BJ (cell line): ENCODE data around the gene SLC38A10. TPM values are rescaled to one million over a fixed set of nuclear protein-coding genes. Genes with fewer than 3 reads are reported as not detected.

Experiments
- CTCF ChIA-PET: fragments of 350-600 bp; formaldehyde crosslinking; extraction: SDS; loops from one replicate; lab custom pipeline; 2021; ENCODE audit warnings: antibody characterized with exemption, inconsistent platforms; lab: Yijun Ruan, JAX
- POLR2A ChIA-PET: fragments of 300-600 bp; sonication (Branson Sonifier 250); formaldehyde crosslinking; extraction: SDS; loops from one replicate; lab custom pipeline; 2021; ENCODE audit warnings: antibody characterized with exemption; lab: Charles Lee
- DNase-seq: peaks from one replicate; pipeline ENCODE4 v3.0.0-alpha.2; 2011; ENCODE audit warnings: low read depth
- H3K27me3 ChIP-seq: 2 replicates; pipeline ENCODE4 v1.6.0; 2011; ENCODE audit warnings: low read length; ENCODE audit not compliant: control insufficient read depth, insufficient read depth
- H3K36me3 ChIP-seq: 2 replicates; pipeline ENCODE4 v1.5.1; 2011; ENCODE audit warnings: low read length; ENCODE audit not compliant: control insufficient read depth, insufficient read depth
- H3K4me3 ChIP-seq: 2 replicates; pipeline ENCODE4 v1.5.1; 2011; ENCODE audit warnings: low read depth, mild to moderate bottlenecking, control low read depth, low read length
- polyA plus RNA-seq: library from polyadenylated mRNA; depleted of rRNA; stranded (reverse); fragments of >200 nt; gene quantifications from 2 replicates; pipeline ENCODE4 v1.2.3, GENCODE V29; 2011
- TF ChIP-seq, protein P1 (sequence below): IDR thresholded peaks from 2 replicates; pipeline ENCODE4 v1.5.1; 2011; ENCODE audit warnings: low read depth, mild to moderate bottlenecking, control low read depth, inconsistent platforms, low read length, moderate library complexity; ENCODE audit not compliant: insufficient read depth

The SLC38A10 gene
- polyA plus RNA-seq, 1 experiment, result 55.4 TPM

DNA sequence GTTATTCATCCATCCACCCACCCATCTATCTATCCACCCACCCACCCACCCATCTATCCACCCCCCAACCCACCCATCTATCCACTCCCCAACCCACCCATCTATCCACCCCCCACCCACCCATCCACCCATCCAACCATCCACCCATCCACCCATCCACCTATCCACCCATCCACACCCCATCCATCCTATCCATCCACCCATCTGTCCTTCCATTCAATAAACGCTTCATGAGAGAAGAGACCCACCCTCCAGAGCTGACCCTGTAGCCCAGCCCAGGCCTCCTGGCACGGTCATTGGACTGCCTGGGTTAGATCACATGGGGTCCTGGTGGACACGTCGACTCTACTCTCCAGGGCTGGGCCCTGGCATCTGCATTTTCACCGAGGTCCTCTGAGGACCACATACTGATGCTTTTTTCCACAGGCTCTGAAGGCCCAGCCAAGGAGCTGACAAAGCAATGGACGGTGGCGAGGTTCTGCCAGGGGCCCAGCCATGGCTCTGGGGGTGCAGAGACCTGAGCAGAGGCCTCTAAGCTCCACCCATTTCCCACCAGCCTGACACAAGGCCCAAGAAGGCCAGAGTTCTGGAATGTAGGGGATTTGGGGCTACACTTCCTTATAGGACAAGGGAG is 41.3 kb upstream of the SLC38A10 start:
- peaks cover 22% of the 10 kb centered on the region for H3K27me3 ChIP-seq
- ChIA-PET CTCF (interaction anchor here (1.6 kb wide), 1 partner anchor 27 kb away, joined by 4 read pairs; no protein-coding TSS in a partner anchor), POLR2A (no interaction called here)
- peaks cover 2% of the 10 kb centered on the region for H3K36me3 ChIP-seq
- TF ChIP-seq, protein P1, sequence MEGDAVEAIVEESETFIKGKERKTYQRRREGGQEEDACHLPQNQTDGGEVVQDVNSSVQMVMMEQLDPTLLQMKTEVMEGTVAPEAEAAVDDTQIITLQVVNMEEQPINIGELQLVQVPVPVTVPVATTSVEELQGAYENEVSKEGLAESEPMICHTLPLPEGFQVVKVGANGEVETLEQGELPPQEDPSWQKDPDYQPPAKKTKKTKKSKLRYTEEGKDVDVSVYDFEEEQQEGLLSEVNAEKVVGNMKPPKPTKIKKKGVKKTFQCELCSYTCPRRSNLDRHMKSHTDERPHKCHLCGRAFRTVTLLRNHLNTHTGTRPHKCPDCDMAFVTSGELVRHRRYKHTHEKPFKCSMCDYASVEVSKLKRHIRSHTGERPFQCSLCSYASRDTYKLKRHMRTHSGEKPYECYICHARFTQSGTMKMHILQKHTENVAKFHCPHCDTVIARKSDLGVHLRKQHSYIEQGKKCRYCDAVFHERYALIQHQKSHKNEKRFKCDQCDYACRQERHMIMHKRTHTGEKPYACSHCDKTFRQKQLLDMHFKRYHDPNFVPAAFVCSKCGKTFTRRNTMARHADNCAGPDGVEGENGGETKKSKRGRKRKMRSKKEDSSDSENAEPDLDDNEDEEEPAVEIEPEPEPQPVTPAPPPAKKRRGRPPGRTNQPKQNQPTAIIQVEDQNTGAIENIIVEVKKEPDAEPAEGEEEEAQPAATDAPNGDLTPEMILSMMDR, result no peak
- DNase-seq, result no peak
- no peak overlapping the region for H3K4me3 ChIP-seq

DNA sequence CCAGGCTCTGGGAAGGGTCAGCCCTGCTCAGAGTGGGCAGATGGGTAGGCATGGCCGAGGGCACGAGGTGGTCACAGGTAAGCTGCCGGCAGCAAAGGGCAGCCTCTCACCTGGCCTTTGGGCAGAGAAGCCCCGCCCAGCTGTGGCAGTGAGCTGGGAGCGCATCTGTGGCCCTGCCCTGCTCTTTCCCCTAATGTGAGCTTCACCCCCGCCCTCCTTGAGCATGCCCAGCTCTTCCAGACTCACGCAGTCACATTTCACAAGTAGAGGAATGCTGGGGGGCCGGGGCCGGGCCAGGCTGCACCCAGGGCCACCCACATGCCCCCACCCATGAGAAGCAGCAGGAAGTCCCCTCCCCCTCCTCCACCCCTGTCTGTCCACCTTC is 40.7 kb upstream of the SLC38A10 start:
- ChIA-PET CTCF (interaction anchor here (1.0 to 1.3 kb wide), 2 partner anchors 21 to 47 kb away, joined by 3 to 4 read pairs; no protein-coding TSS in a partner anchor), POLR2A (no interaction called here)
- no peak for DNase-seq
- Histone ChIP-seq H3K27me3 (peaks cover 22% of the 10 kb centered on the region), H3K36me3 (peaks cover 2% of the 10 kb centered on the region; the same call in 1 of the 2 replicates), H3K4me3 (no peak overlapping the region)
- TF ChIP-seq, protein P1, result no peak

DNA sequence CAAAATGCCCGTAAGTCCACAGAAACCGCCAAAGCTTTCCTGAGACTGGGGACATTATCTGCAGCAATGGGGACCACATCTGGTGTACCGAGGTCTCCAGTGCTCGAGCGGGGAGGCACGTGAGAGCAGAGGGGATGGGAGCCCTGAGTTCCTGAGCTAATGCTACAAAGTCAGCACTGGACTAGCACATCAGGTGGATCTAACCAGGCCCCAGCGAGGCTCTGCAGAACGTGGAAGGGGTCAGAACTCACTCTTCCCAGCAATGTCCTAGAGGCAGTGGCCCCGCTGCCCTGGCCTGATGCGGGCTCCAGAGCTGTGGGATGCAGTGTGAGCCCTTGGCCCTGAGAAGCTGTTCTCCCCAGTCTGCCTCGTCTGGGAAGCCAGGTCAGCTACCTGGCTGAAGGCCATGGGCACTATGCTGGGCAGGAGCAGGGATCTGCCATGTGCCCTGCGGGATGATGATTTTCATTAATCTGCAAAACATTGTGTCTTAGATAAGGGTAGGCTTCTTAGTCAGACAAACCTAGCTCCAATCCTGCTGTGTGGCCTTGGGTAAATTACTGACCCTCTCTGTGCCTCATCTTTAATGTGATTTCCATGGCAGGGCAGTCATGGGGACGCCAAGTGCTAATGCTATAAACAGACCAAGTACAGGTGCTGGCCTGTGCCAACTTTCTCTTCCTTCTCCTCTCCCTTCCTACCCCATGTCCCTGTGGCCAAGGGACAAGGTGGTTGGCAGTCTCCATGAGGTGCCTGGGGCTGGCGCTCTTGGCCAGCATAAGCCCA is 40.1 kb upstream of the SLC38A10 start:
- Histone ChIP-seq H3K4me3 (no peak overlapping the region), H3K36me3 (peaks cover 2% of the 10 kb centered on the region; the same call in 1 of the 2 replicates), H3K27me3 (peaks cover 22% of the 10 kb centered on the region)
- ChIA-PET POLR2A (no interaction called here), CTCF (interaction anchor here (1.0 to 1.6 kb wide), 5 partner anchors 11 to 60 kb away, joined by 3 to 5 read pairs (median 3); partner anchors contain the start of gene BAHCC1)
- no peak for DNase-seq
- TF ChIP-seq, protein P1, result no peak

DNA sequence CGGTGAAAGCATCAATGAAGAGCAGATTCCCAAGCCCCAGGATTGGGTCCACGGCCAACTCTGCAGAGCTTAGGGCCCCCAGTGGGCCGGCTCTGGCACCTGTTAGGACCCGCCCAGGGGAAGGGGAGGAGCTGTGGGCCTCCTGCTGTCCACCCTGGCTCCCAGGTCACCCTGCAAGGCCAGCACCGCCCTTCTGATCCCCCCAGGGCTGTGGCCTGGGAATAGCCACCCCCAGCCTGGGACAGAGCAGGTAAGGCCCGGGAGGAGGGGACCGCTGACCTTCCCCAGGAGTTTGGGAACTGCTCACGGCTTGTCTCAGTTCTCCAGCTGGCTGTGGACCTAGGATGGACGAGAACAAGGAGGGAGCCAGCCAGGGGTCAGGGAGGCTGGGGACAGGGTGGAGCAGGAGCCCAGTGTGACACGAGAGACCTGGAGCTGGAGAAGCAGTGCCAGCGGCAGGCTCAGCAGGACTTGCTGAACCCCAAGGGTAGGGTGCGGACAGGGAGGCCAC is 39.3 kb upstream of the SLC38A10 start:
- no peak overlapping the region for H3K4me3 ChIP-seq
- DNase-seq, result no peak
- H3K27me3 ChIP-seq, result peaks cover 22% of the 10 kb centered on the region
- ChIA-PET POLR2A (no interaction called here), CTCF (interaction anchor here (1.1 to 1.6 kb wide), 3 partner anchors 10 to 61 kb away, joined by 3 to 5 read pairs (median 3); partner anchors contain the start of gene BAHCC1)
- TF ChIP-seq, protein P1, result no peak
- no peaks in the 10 kb centered on the region for H3K36me3 ChIP-seq
